Upper lobe of left lung (tissue), 6 donors: ENCODE data around the gene SPRED2. TPM values are rescaled to one million over a fixed set of nuclear protein-coding genes. Genes with fewer than 3 reads are reported as not detected.

Source experiments
- ATAC-seq, 2 donors: fragments of 200-7000 bp; cut with Tn5 transposase; one replicate each; pipeline ENCODE4 v1.9.1; 2022; ENCODE audit warnings: mild to moderate bottlenecking in 2 of 2, moderate library complexity in 2 of 2; ENCODE audit not compliant: low FRiP score in 2 of 2
- DNase-seq, 2 donors: peaks; one replicate each; pipeline ENCODE4 v3.0.0-alpha.2; 2019 to 2020
- H3K27ac ChIP-seq, 4 donors: fragments of 200-600 bp; sonication (generic); one replicate each; pipeline ENCODE4 v1.5.1; 2016 to 2019
- H3K27me3 ChIP-seq, 4 donors: fragments of 200-600 bp; sonication (generic); one replicate each; pipeline ENCODE4 v1.5.1; 2017 to 2019
- H3K36me3 ChIP-seq, 4 donors: fragments of 200-600 bp; sonication (generic); one replicate each; pipeline ENCODE4 v1.5.1; 2016 to 2019
- H3K4me1 ChIP-seq, 4 donors: fragments of 200-600 bp; sonication (generic); one replicate each; pipeline ENCODE4 v1.5.1; 2018 to 2019
- H3K4me3 ChIP-seq, 4 donors: fragments of 200-600 bp; sonication (generic); one replicate each; pipeline ENCODE4 v1.5.1; 2017 to 2019; ENCODE audit warnings: mild to moderate bottlenecking in 2 of 4, moderate library complexity in 1 of 4
- H3K9me3 ChIP-seq, 4 donors: fragments of 200-600 bp; sonication (generic); one replicate each; pipeline ENCODE4 v1.5.1; 2018 to 2019
- CTCF ChIP-seq, 6 experiments: fragments of 450-650 bp in 4 of 6; fragments of 200-600 bp in 2 of 6; sonication (generic) in 2 of 6; IDR thresholded peaks; one replicate each; pipeline ENCODE4 v1.5.1; 2016 to 2019; ENCODE audit warnings: antibody characterized with exemption in 6 of 6
- EP300 ChIP-seq, 4 donors: sonication (generic); formaldehyde crosslinking; IDR thresholded peaks; one replicate each; pipeline ENCODE4 v1.5.1; 2017; ENCODE audit warnings: antibody characterized with exemption in 4 of 4, control low read depth in 2 of 4
- POLR2A ChIP-seq, 4 donors: fragments of 450-650 bp; IDR thresholded peaks; one replicate each; pipeline ENCODE4 v1.5.1; 2016 to 2017; ENCODE audit warnings: antibody characterized with exemption in 4 of 4, mild to moderate bottlenecking in 2 of 4
- POLR2AphosphoS5 ChIP-seq, 2 donors: sonication (generic); formaldehyde crosslinking; IDR thresholded peaks; one replicate each; pipeline ENCODE4 v1.5.1; 2017; ENCODE audit warnings: antibody characterized with exemption in 2 of 2
- WGBS, 2 donors: methylation state at CpG; one replicate each; pipeline ENCODE4 v1.1.5; 2017 to 2018; 5-methylcytosine and 5-hydroxymethylcytosine counted together
- total RNA-seq, 6 donors: library from RNA; depleted of rRNA in 4 of 6; stranded (reverse); fragments of >200 nt in 4 of 6; gene quantifications; one replicate each; pipeline versions ENCODE4 v1.1.0 to v1.2.1, GENCODE V29; 2016 to 2021
- donor health status: DM: no; HTN: no; CAD: no; lungs with moderate emphysema.
- donor health status: DM: no; HTN: yes; CAD: no; lungs with severe emphysema.

SPRED2 gene
- total RNA-seq, 6 donors from 2014 or later = 15.7 to 53.0 (median 38.1) TPM

DNA sequence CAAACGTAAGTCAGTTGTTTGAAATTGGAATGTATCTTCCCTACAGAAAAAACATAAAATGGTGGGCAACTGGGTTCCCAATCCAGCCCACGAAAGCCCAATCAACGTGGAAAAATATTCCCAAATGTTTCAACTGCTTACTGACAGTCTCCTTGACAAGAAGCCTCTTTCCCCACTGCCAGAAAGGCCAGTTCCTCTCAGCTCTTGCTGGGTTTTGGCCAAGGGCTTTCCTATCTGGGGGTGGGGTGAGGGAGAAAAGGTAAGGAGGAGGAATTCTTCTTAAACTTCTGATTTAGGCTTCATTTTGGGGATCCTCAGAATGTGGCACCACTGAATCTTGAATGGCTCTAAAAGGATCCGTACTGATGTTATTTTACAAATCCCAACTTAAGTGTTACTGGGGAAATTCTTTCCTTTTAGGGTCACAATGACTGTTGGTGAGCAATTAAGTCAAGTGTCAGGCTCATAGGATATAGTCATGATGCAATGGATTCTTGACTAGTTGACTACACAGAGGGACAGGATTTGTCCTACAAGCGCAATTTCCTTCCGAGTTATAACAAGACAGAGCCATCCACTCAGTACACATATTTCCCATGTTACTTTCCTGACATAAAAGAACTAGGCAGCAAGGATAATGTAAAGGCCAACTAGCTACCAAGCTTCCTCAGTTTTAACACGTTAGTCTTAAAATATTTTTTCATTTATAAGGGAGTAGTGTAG, 73.6 kb downstream of the SPRED2 start:
- Histone ChIP-seq H3K4me1 (peaks cover 21 to 34% (median 32%) of the 10 kb centered on the region in 4 donors), H3K4me3 (no peak overlapping the region), H3K36me3 (no peaks in the 10 kb centered on the region), H3K27me3 (no peaks in the 10 kb centered on the region), H3K9me3 (no peaks in the 10 kb centered on the region), H3K27ac (peak overlapping the region in 1 of 4 donors; percentile 7)
- ATAC-seq (peak in 1 of 2 donors; percentile 23), DNase-seq (no peak)
- TF ChIP-seq EP300 (IDR thresholded peaks at IDR 0.05) (no peak), POLR2A (IDR thresholded peaks at IDR 0.05) (no peak), CTCF (IDR thresholded peaks at IDR 0.05) (no peak), POLR2AphosphoS5 (IDR thresholded peaks at IDR 0.05) (no peak)
- WGBS, 2 donors = 65 to 73% methylated on average over 7 of the region's 7 CpGs

DNA sequence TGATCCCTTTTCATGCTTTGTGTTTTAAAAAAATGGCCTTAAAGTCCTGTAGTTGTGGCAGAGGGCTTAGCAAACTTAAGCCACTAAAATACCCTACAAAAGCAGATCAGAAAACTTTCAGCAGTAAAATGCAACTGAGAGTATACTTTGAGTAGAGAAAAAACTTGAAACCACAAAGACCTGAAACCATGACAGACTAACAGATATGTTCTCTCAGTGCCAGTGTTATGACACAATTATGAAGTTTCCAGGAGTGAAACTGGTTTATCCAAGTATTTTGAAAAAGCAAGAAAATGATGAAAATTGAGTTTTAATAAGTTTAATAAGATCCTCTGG, 74.5 kb downstream of the SPRED2 start:
- Histone ChIP-seq H3K27me3 (no peaks in the 10 kb centered on the region), H3K4me3 (no peak overlapping the region), H3K4me1 (peaks cover 24 to 38% (median 33%) of the 10 kb centered on the region in 4 donors), H3K9me3 (no peaks in the 10 kb centered on the region), H3K36me3 (no peaks in the 10 kb centered on the region), H3K27ac (peak overlapping the region in 1 of 4 donors; percentile 7)
- TF ChIP-seq POLR2AphosphoS5 (IDR thresholded peaks at IDR 0.05) (no peak), CTCF (IDR thresholded peaks at IDR 0.05) (no peak), POLR2A (IDR thresholded peaks at IDR 0.05) (no peak), EP300 (IDR thresholded peaks at IDR 0.05) (no peak)
- DNase-seq (no peak), ATAC-seq (no peak)

DNA sequence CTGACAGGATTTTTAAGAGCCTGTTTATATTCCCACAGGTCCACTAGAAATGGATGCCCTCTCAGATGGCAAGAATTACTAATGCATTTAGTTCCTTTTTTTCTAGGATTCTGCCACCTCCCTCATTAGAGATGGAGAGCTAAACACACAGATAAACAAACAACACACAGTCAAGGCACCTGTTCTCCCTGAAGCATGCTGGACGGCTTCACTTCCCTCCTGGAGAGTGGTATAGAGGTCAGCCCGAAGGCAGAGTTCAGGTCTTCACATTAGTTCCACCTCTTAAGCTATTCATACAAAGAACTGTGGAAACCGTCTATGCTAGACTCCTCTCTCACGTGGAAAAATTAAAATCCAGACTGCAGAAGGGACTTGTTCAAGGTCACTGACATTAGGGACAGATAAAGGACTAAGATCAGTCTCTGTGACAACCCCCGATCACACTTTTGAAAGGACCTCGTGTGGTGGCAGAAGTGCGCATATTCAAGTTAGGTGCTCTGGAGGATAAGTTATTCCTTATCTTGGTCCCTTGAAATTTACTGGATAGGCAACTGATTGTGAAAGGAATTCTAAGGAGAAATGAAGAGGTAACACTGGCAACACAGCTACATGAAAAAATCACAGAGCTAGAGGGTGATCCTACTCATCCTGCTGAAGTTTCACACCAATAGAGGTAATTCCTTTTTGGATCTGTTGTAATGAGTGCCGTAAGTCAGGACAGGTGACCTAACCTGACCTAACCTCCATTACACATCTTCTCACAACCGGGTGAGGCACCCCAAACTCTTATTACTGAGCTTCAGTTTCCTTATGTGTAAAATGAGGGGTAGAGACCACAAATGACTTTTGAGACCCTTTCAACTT, 75.1 kb downstream of the SPRED2 start:
- DNase-seq = no peak
- TF ChIP-seq POLR2A (IDR thresholded peaks at IDR 0.05) = no peak
- TF ChIP-seq POLR2AphosphoS5 (IDR thresholded peaks at IDR 0.05) = no peak
- no peak for TF ChIP-seq CTCF (IDR thresholded peaks at IDR 0.05)
- TF ChIP-seq EP300 (IDR thresholded peaks at IDR 0.05) = no peak
- no peak for ATAC-seq
- Histone ChIP-seq H3K9me3 (no peaks in the 10 kb centered on the region), H3K27ac (no peak overlapping the region), H3K36me3 (no peaks in the 10 kb centered on the region), H3K4me3 (no peak overlapping the region), H3K4me1 (peaks cover 30 to 41% (median 33%) of the 10 kb centered on the region in 4 donors), H3K27me3 (no peaks in the 10 kb centered on the region)
- 82 to 88% methylated on average over 9 of the region's 9 CpGs for WGBS, 2 donors

GRCh38 chr2:65355186-65355831, 77.1 kb downstream of the SPRED2 start:
- peaks cover 44 to 61% (median 51%) of the 10 kb centered on the region in 4 donors for H3K4me1 ChIP-seq
- DNase-seq (no peak), ATAC-seq (no peak)
- 81 to 86% methylated on average over 9 of the region's 9 CpGs for WGBS, 2 donors
- H3K4me3 ChIP-seq = no peak overlapping the region
- no peaks in the 10 kb centered on the region for H3K9me3 ChIP-seq
- H3K27ac ChIP-seq = no peak overlapping the region
- H3K36me3 ChIP-seq = no peaks in the 10 kb centered on the region
- H3K27me3 ChIP-seq = no peaks in the 10 kb centered on the region
- TF ChIP-seq EP300 (IDR thresholded peaks at IDR 0.05) = no peak
- no peak for TF ChIP-seq CTCF (IDR thresholded peaks at IDR 0.05)
